GM19099 (cell line): Measurements from ENCODE around the gene POLR2L.

Source experiments
- POLR2A ChIP-seq: IDR thresholded peaks from 3 replicates; pipeline ENCODE4 v1.6.1; 2011; ENCODE audit warnings: low read depth; ENCODE audit not compliant: insufficient read length; ENCODE audit errors: extremely low read depth

The POLR2L gene

GRCh38 chr11:823441-824291 lies 18.7 kb downstream of the POLR2L start:
- no peak for TF ChIP-seq POLR2A

- no peak for TF ChIP-seq POLR2A
These were observed 20.6 kb downstream of the POLR2L start for GRCh38 chr11:821512-822371.

- TF ChIP-seq POLR2A = no peak
These were observed 21.4 kb downstream of the POLR2L start for GRCh38 chr11:820655-821511.

GRCh38 chr11:819943-820649 lies 22.2 kb downstream of the POLR2L start:
- no peak for TF ChIP-seq POLR2A

GRCh38 chr11:819129-819931 lies 23.0 kb downstream of the POLR2L start:
- peak; percentile 88 for TF ChIP-seq POLR2A

- TF ChIP-seq POLR2A = no peak
These were observed 23.8 kb downstream of the POLR2L start, which contains the start of gene PNPLA2 for GRCh38 chr11:818396-819128. Gene PNPLA2 (plus strand): TSS chr11:818914. CDS start chr11:819719, 805 bp downstream.

GRCh38 chr11:816433-816779 lies 25.9 kb downstream of the POLR2L start:
- no peak for TF ChIP-seq POLR2A

- no peak for TF ChIP-seq POLR2A
These were observed 26.5 kb downstream of the POLR2L start for GRCh38 chr11:815675-816432.

GRCh38 chr11:813456-814096 lies 28.8 kb downstream of the POLR2L start:
- TF ChIP-seq POLR2A = no peak

GRCh38 chr11:813072-813455 lies 29.3 kb downstream of the POLR2L start:
- peak; percentile 7 for TF ChIP-seq POLR2A

GRCh38 chr11:812390-812789 lies 29.9 kb downstream of the POLR2L start:
- no peak for TF ChIP-seq POLR2A
